ENCODE data around the gene PSMD13. TPM values are rescaled to one million over a fixed set of nuclear protein-coding genes. Genes with fewer than 3 reads are reported as not detected.
"Not testable (repeated sequence)": the region's sequence is repeated elsewhere in the genome, so short reads cannot be mapped to it uniquely, and the experiment has no call there.

Gene PSMD13
- polyA plus RNA-seq, 1 donor (not counting 4 experiments of a cell fraction or from before 2014, with no cell fraction given): 184 TPM

- dilution Hi-C loops (cut with MboI; ENCODE audit: extremely low pct_ligation_motif_present, low sequenced_read_pairs); DNase-seq (ENCODE audit: low read depth, low spot score); H3K9me3 ChIP-seq (ENCODE audit: control insufficient read depth, low read depth, low read length); H4K20me1 ChIP-seq (ENCODE audit: control insufficient read depth, extremely low read depth, insufficient read depth, low read length); H3K27me3 ChIP-seq (ENCODE audit: control insufficient read depth, extremely low read depth, insufficient read depth, low read length); H3K36me3 ChIP-seq (ENCODE audit: control insufficient read depth in 2 of 2, extremely low read depth in 1 of 2, insufficient read depth in 2 of 2, low read length in 2 of 2); H3K4me3 ChIP-seq (ENCODE audit: control insufficient read depth in 2 of 3, extremely low read depth in 1 of 3, insufficient read depth in 2 of 3, low read depth in 1 of 3, low read length in 3 of 3); H3K4me2 ChIP-seq (ENCODE audit: control insufficient read depth, extremely low read depth, insufficient read depth, low read depth, low read length); H2AFZ ChIP-seq (ENCODE audit: control insufficient read depth, low read length); H3K4me1 ChIP-seq (ENCODE audit: control insufficient read depth, extremely low read depth, insufficient read depth, low read length); H3K9me1 ChIP-seq (ENCODE audit: control insufficient read depth, extremely low read depth, insufficient read depth, low read length); H3K27ac ChIP-seq (ENCODE audit: control insufficient read depth, insufficient read depth, low read length); H3K79me2 ChIP-seq (ENCODE audit: control insufficient read depth, insufficient read depth, low read length); H3K9ac ChIP-seq (ENCODE audit: control insufficient read depth, extremely low read depth, insufficient read depth, low read length): not testable (repeated sequence)
- TF ChIP-seq CTCF (optimal IDR thresholded peaks at IDR 0.05 in 1 of 3, IDR thresholded peaks at IDR 0.05 in 1 of 3, conservative IDR thresholded peaks at IDR 0.05 in 1 of 3; ENCODE audit: extremely low read depth in 1 of 3, insufficient read depth in 2 of 3, low read length in 3 of 3): peak in 1 of 3 experiments; percentile 17
- FAIRE-seq: peak; percentile 93
These were observed 45.0 kb upstream of the PSMD13 start for GRCh38 chr11:191490-192478.

GRCh38 chr11:192674-193128, 44.1 kb upstream of the PSMD13 start, which contains the start of gene SCGB1C1:
SCGB1C1 (plus strand) TSS chr11:193078; CDS start chr11:193100, 22 bp downstream.
- H3K36me3 ChIP-seq (ENCODE audit: control insufficient read depth in 2 of 2, extremely low read depth in 1 of 2, insufficient read depth in 2 of 2, low read length in 2 of 2); H3K9me1 ChIP-seq (ENCODE audit: control insufficient read depth, extremely low read depth, insufficient read depth, low read length); H2AFZ ChIP-seq (ENCODE audit: control insufficient read depth, low read length); H3K9me3 ChIP-seq (ENCODE audit: control insufficient read depth, low read depth, low read length); H3K4me1 ChIP-seq (ENCODE audit: control insufficient read depth, extremely low read depth, insufficient read depth, low read length); H3K9ac ChIP-seq (ENCODE audit: control insufficient read depth, extremely low read depth, insufficient read depth, low read length); H3K4me3 ChIP-seq (ENCODE audit: control insufficient read depth in 2 of 3, extremely low read depth in 1 of 3, insufficient read depth in 2 of 3, low read depth in 1 of 3, low read length in 3 of 3); H3K27me3 ChIP-seq (ENCODE audit: control insufficient read depth, extremely low read depth, insufficient read depth, low read length); H3K4me2 ChIP-seq (ENCODE audit: control insufficient read depth, extremely low read depth, insufficient read depth, low read depth, low read length); FAIRE-seq; DNase-seq (ENCODE audit: low read depth, low spot score); dilution Hi-C loops (cut with MboI; ENCODE audit: extremely low pct_ligation_motif_present, low sequenced_read_pairs); H4K20me1 ChIP-seq (ENCODE audit: control insufficient read depth, extremely low read depth, insufficient read depth, low read length); H3K79me2 ChIP-seq (ENCODE audit: control insufficient read depth, insufficient read depth, low read length); H3K27ac ChIP-seq (ENCODE audit: control insufficient read depth, insufficient read depth, low read length): not testable (repeated sequence)

- H3K36me3 ChIP-seq (ENCODE audit: control insufficient read depth in 2 of 2, extremely low read depth in 1 of 2, insufficient read depth in 2 of 2, low read length in 2 of 2); dilution Hi-C loops (cut with MboI; ENCODE audit: extremely low pct_ligation_motif_present, low sequenced_read_pairs); H2AFZ ChIP-seq (ENCODE audit: control insufficient read depth, low read length); H3K4me3 ChIP-seq (ENCODE audit: control insufficient read depth in 2 of 3, extremely low read depth in 1 of 3, insufficient read depth in 2 of 3, low read depth in 1 of 3, low read length in 3 of 3); H3K4me1 ChIP-seq (ENCODE audit: control insufficient read depth, extremely low read depth, insufficient read depth, low read length); H3K27me3 ChIP-seq (ENCODE audit: control insufficient read depth, extremely low read depth, insufficient read depth, low read length); H3K4me2 ChIP-seq (ENCODE audit: control insufficient read depth, extremely low read depth, insufficient read depth, low read depth, low read length); H3K9ac ChIP-seq (ENCODE audit: control insufficient read depth, extremely low read depth, insufficient read depth, low read length); H4K20me1 ChIP-seq (ENCODE audit: control insufficient read depth, extremely low read depth, insufficient read depth, low read length); H3K9me3 ChIP-seq (ENCODE audit: control insufficient read depth, low read depth, low read length); DNase-seq (ENCODE audit: low read depth, low spot score); FAIRE-seq; H3K27ac ChIP-seq (ENCODE audit: control insufficient read depth, insufficient read depth, low read length); H3K9me1 ChIP-seq (ENCODE audit: control insufficient read depth, extremely low read depth, insufficient read depth, low read length); H3K79me2 ChIP-seq (ENCODE audit: control insufficient read depth, insufficient read depth, low read length): not testable (repeated sequence)
These were observed 43.3 kb upstream of the PSMD13 start for GRCh38 chr11:193481-193880.

Data from keratinocyte (primary cell).